IMR-90 (cell line): ENCODE data around the gene ZNF622. TPM values are rescaled to one million over a fixed set of nuclear protein-coding genes. Genes with fewer than 3 reads are reported as not detected.

Experiments used
- ATAC-seq: fragments of 200-7000 bp; cut with Tn5 transposase; 2 replicates; pipeline ENCODE4 v1.9.1; 2020; ENCODE audit warnings: low read depth, mild to moderate bottlenecking, moderate library complexity
- BruUV-seq: library from RNA; stranded (reverse); fragments of 400-500 nt; replicated peaks from 2 replicates; lab custom pipeline; 2021; lab: Mats Ljungman, UMichigan
- CTCF ChIA-PET: fragments of 300-600 bp; formaldehyde crosslinking; extraction: SDS; loops from one replicate; lab custom pipeline; 2021; ENCODE audit warnings: antibody characterized with exemption; lab: Yijun Ruan, JAX
- POLR2A ChIA-PET: fragments of 300-600 bp; sonication (Branson Sonifier 250); formaldehyde crosslinking; loops from one replicate; lab custom pipeline; 2022; ENCODE audit warnings: antibody characterized with exemption; ENCODE audit not compliant: unreplicated experiment; lab: Charles Lee
- DNase-seq: peaks from one replicate; pipeline ENCODE4 v3.0.0; 2013
- H2AFZ ChIP-seq: replicated peaks from 2 replicates; pipeline ENCODE3; 2013; ENCODE audit warnings: low read length, mild to moderate bottlenecking; ENCODE audit not compliant: poor library complexity
- H2AK5ac ChIP-seq: 2 replicates; pipeline ENCODE4 v1.6.1; 2013; ENCODE audit warnings: low read depth, low read length, inconsistent platforms
- H2AK9ac ChIP-seq: replicated peaks from 2 replicates; pipeline ENCODE3; 2013; ENCODE audit warnings: mild to moderate bottlenecking, low read depth, low read length, moderate library complexity; ENCODE audit not compliant: poor library complexity
- H2BK120ac ChIP-seq: 2 replicates; pipeline ENCODE4 v1.6.1; 2013; ENCODE audit warnings: low read depth, low read length, inconsistent platforms
- H2BK15ac ChIP-seq: 3 replicates; pipeline ENCODE4 v1.6.1; 2013; ENCODE audit warnings: low read depth, low read length, inconsistent platforms
- H2BK20ac ChIP-seq: 2 replicates; pipeline ENCODE4 v1.6.1; 2013; ENCODE audit warnings: low read depth, mild to moderate bottlenecking, inconsistent platforms, low read length, moderate library complexity
- H2BK5ac ChIP-seq: 2 replicates; pipeline ENCODE4 v1.6.1; 2013; ENCODE audit warnings: mild to moderate bottlenecking, low read depth, low read length, inconsistent platforms; ENCODE audit not compliant: poor library complexity, severe bottlenecking
- H3K14ac ChIP-seq: replicated peaks from 2 replicates; pipeline ENCODE4 v1.6.1; 2013; ENCODE audit warnings: low read depth, low read length, inconsistent platforms
- H3K18ac ChIP-seq: 2 replicates; pipeline ENCODE4 v1.6.1; 2013; ENCODE audit warnings: low read depth, low read length, control low read depth
- H3K23ac ChIP-seq: 2 replicates; pipeline ENCODE4 v1.6.1; 2013; ENCODE audit warnings: low read depth, low read length, inconsistent platforms
- H3K27ac ChIP-seq: 2 replicates; pipeline ENCODE4 v1.5.1; 2013; ENCODE audit warnings: mild to moderate bottlenecking, control low read depth, low read length; ENCODE audit not compliant: insufficient read depth
- H3K27me3 ChIP-seq: 2 replicates; pipeline ENCODE4 v1.6.1; 2013; ENCODE audit warnings: low read length; ENCODE audit not compliant: control insufficient read depth, insufficient read depth
- H3K36me3 ChIP-seq: 2 replicates; pipeline ENCODE4 v1.6.1; 2013; ENCODE audit warnings: low read length, mixed read lengths; ENCODE audit not compliant: control insufficient read depth, insufficient read depth
- H3K4ac ChIP-seq: 2 replicates; pipeline ENCODE4 v1.6.1; 2013; ENCODE audit warnings: low read depth, low read length, inconsistent platforms
- H3K4me1 ChIP-seq: 2 replicates; pipeline ENCODE4 v1.6.1; 2013; ENCODE audit warnings: low read length, mixed read lengths; ENCODE audit not compliant: control insufficient read depth, insufficient read depth
- H3K4me2 ChIP-seq: 2 replicates; pipeline ENCODE4 v1.6.1; 2013; ENCODE audit warnings: low read depth, mild to moderate bottlenecking, control low read depth, low read length, moderate library complexity
- H3K4me3 ChIP-seq: 2 replicates; pipeline ENCODE4 v1.5.1; 2013; ENCODE audit warnings: low read depth, mild to moderate bottlenecking, control low read depth, low read length, moderate library complexity; ENCODE audit not compliant: insufficient read depth
- H3K56ac ChIP-seq: 2 replicates; pipeline ENCODE4 v1.6.1; 2013; ENCODE audit warnings: low read length, inconsistent platforms; ENCODE audit not compliant: insufficient read depth; ENCODE audit errors: extremely low read depth
- H3K79me1 ChIP-seq, 2 experiments: 2 replicates each; pipeline ENCODE4 v1.6.1; 2013; ENCODE audit warnings: low read length in 2 of 2, inconsistent platforms in 1 of 2, low read depth in 1 of 2
- H3K9ac ChIP-seq: 2 replicates; pipeline ENCODE4 v1.6.1; 2013; ENCODE audit warnings: low read depth, low read length, control low read depth
- H3K9me1 ChIP-seq: 2 replicates; pipeline ENCODE4 v1.6.1; 2013; ENCODE audit warnings: low read length, inconsistent platforms; ENCODE audit not compliant: insufficient read depth
- H3K9me3 ChIP-seq: 2 replicates; pipeline ENCODE4 v1.6.1; 2013; ENCODE audit warnings: low read length; ENCODE audit not compliant: control insufficient read depth, insufficient read depth
- H4K20me1 ChIP-seq: 2 replicates; pipeline ENCODE4 v1.6.1; 2013; ENCODE audit warnings: low read length, inconsistent platforms; ENCODE audit not compliant: insufficient read depth
- H4K5ac ChIP-seq: 2 replicates; pipeline ENCODE4 v1.6.1; 2013; ENCODE audit warnings: mild to moderate bottlenecking, low read depth, low read length, control low read depth
- H4K8ac ChIP-seq, 2 experiments: 2 replicates each; pipeline ENCODE4 v1.6.1; 2013; ENCODE audit warnings: low read depth in 2 of 2, low read length in 2 of 2, control low read depth in 1 of 2, inconsistent platforms in 1 of 2
- H4K91ac ChIP-seq: 2 replicates; pipeline ENCODE4 v1.6.1; 2013; ENCODE audit warnings: low read depth, low read length, inconsistent platforms; ENCODE audit not compliant: insufficient read depth
- BHLHE40 ChIP-seq: fragments of 150-350 bp; IDR thresholded peaks from 2 replicates; pipeline ENCODE4 v1.6.1; 2016; ENCODE audit warnings: mild to moderate bottlenecking, low read depth, low read length
- RCOR1 ChIP-seq: IDR thresholded peaks from 2 replicates; pipeline ENCODE4 v1.6.1; 2012; ENCODE audit warnings: mild to moderate bottlenecking, low read length, improper control_type of control experiment; ENCODE audit not compliant: insufficient replicate concordance
- SMC3 ChIP-seq: fragments of 150-350 bp; IDR thresholded peaks from 2 replicates; pipeline ENCODE4 v1.6.1; 2016; ENCODE audit warnings: low read depth, mild to moderate bottlenecking, antibody characterized with exemption, low read length, moderate library complexity
- WGBS, 2 experiments: methylation state at CpG; one replicate each; pipeline versions ENCODE4 v1.1.5 to v1.1.7; 2013; ENCODE audit warnings: missing lambda C conversion rate in 2 of 2; ENCODE audit not compliant: insufficient read length in 1 of 2; ENCODE audit errors: extremely low coverage in 2 of 2; 5-methylcytosine and 5-hydroxymethylcytosine counted together
- dilution Hi-C: fragments of 300-500 bp; cut with HindIII; formaldehyde crosslinking; loops from one replicate; pipeline ENCODE4 v1.14.3; 2018; ENCODE audit warnings: low sequenced_read_pairs; ENCODE audit not compliant: unreplicated experiment
- in situ Hi-C: fragments of 300-500 bp; cut with MboI; formaldehyde crosslinking; loops from 3 replicates; pipeline ENCODE4 v1.14.3; 2019; ENCODE audit warnings: low sequenced_read_pairs, inconsistent platforms, mixed read lengths
- intact Hi-C: fragments of 100-400 bp; cut with micrococcal nuclease; formaldehyde crosslinking; loops from 2 replicates; pipeline ENCODE4 v1.10.0; 2022
- polyA plus RNA-seq, 3 experiments: library from polyadenylated mRNA; depleted of rRNA; stranded (reverse); fragments of >200 nt; gene quantifications; 2 replicates each; pipeline ENCODE4 v1.2.3, GENCODE V29; 2012; ENCODE audit warnings: low replicate concordance in 1 of 3
- total RNA-seq: library from RNA; depleted of rRNA; stranded (reverse); fragments of >200 nt; gene quantifications from 2 replicates; pipeline ENCODE4 v1.2.3, GENCODE V29; 2012

ZNF622 gene
- total and polyA plus RNA-seq, 2 of the 4 experiments (the other 2 are of a cell fraction): 19.5 to 49.3 TPM

- Histone ChIP-seq H3K36me3 (no peaks in the 10 kb centered on the region), H2BK5ac (no peak overlapping the region), H3K9me1 (no peaks in the 10 kb centered on the region), H4K8ac (no peak overlapping the region), H2BK15ac (no peak overlapping the region), H3K4me1 (peaks cover 2% of the 10 kb centered on the region; the same call in 1 of the 2 replicates), H2AFZ (no peak overlapping the region), H3K4me3 (no peak overlapping the region), H3K9ac (no peak overlapping the region), H3K4ac (no peak overlapping the region), H3K27me3 (peaks cover 17% of the 10 kb centered on the region), H4K91ac (no peak overlapping the region), H2AK9ac (no peak overlapping the region), H3K79me1 (no peaks in the 10 kb centered on the region), H3K56ac (no peak overlapping the region), H3K9me3 (peaks cover 5% of the 10 kb centered on the region; the same call in 1 of the 2 replicates), H3K14ac (no peak overlapping the region), H4K5ac (no peak overlapping the region), H2BK20ac (no peak overlapping the region), H2BK120ac (no peak overlapping the region), H3K4me2 (no peak overlapping the region), H3K23ac (no peak overlapping the region), H4K20me1 (no peaks in the 10 kb centered on the region), H3K18ac (no peak overlapping the region), H2AK5ac (no peak overlapping the region), H3K27ac (no peak overlapping the region)
- CTCF ChIA-PET: no interaction called here
- POLR2A ChIA-PET: no interaction called here
- dilution Hi-C loops (no loop called here), intact Hi-C loops (no loop called here), in situ Hi-C loops (no loop called here)
- no peak for DNase-seq
- TF ChIP-seq SMC3 (no peak), RCOR1 (no peak), BHLHE40 (no peak)
- no TSS peak for BruUV-seq
- ATAC-seq: no peak
- WGBS, 2 experiments: 90% methylated on average over 2 of the region's 5 CpGs; no CpG with 5 or more reads in 1 of the 2 experiments
These were observed 34.4 kb upstream of the ZNF622 start for GRCh38 chr5:16500024-16500423.
